ENCODE results near the gene HSF5.

- TF ChIP-seq CTCF (IDR thresholded peaks at IDR 0.05; ENCODE audit: low read length) (no peak), EZH2phosphoT487 (IDR thresholded peaks at IDR 0.05; ENCODE audit: low read length) (no peak), EZH2 (optimal IDR thresholded peaks at IDR 0.05; ENCODE audit: low read depth, low read length) (no peak)
Measured at GRCh38 chr17:58503866-58504265, 15.7 kb upstream of the HSF5 start.

Measured in MM.1S (cell line).